ENCODE results near the gene ACSS1. TPM values are rescaled to one million over a fixed set of nuclear protein-coding genes. Genes with fewer than 3 reads are reported as not detected.

ACSS1 gene
- total RNA-seq, 2 donors from 2014 or later = 73.8 to 83.8 TPM

- DNase-seq = peak; percentile 44 to 70 (median 63)
- intact Hi-C loops (cut with DNase I) = loop anchor here (10.0 kb wide), 1 partner anchor 108 kb away; no protein-coding TSS in a partner anchor
- Histone ChIP-seq H3K4me3 (no peak overlapping the region), H3K27me3 (peaks cover 0 to 3% of the 10 kb centered on the region in 2 donors), H3K27ac (peak overlapping the region in 1 of 4 donors; percentile 39), H3K4me1 (peaks cover 25% of the 10 kb centered on the region), H3K9me3 (no peaks in the 10 kb centered on the region), H3K36me3 (replicated peaks in 1 of 2; ENCODE audit: insufficient read depth in 1 of 2, low read depth in 2 of 2) (no peaks in the 10 kb centered on the region)
- peak; percentile 63 for ATAC-seq
- TF ChIP-seq CTCF (IDR thresholded peaks at IDR 0.05) = peak in 5 of 7 experiments; percentile 9 to 49 (median 42)
- TF ChIP-seq POLR2A (IDR thresholded peaks at IDR 0.05) = no peak
- WGBS, 2 donors = 32 to 38% methylated on average over 14 of the region's 14 CpGs
Observed at GRCh38 chr20:25076731-25077609, 19.0 kb upstream of the ACSS1 start.

GRCh38 chr20:25076201-25076600 is 18.3 kb upstream of the ACSS1 start:
- no peaks in the 10 kb centered on the region for H3K36me3 ChIP-seq (replicated peaks in 1 of 2; ENCODE audit: insufficient read depth in 1 of 2, low read depth in 2 of 2)
- TF ChIP-seq POLR2A (IDR thresholded peaks at IDR 0.05) = no peak
- no peak for TF ChIP-seq CTCF (IDR thresholded peaks at IDR 0.05)
- intact Hi-C loops (cut with DNase I) = loop anchor here (10.0 kb wide), 1 partner anchor 109 kb away; no protein-coding TSS in a partner anchor
- H3K4me3 ChIP-seq = no peak overlapping the region
- ATAC-seq (no peak), DNase-seq (peak in 1 of 4 donors; percentile 8)
- H3K27ac ChIP-seq = no peak overlapping the region
- WGBS, 2 donors = 77 to 78% methylated on average over 2 of the region's 2 CpGs
- no peaks in the 10 kb centered on the region for H3K9me3 ChIP-seq
- H3K4me1 ChIP-seq = peaks cover 18% of the 10 kb centered on the region
- H3K27me3 ChIP-seq = no peaks in the 10 kb centered on the region

GRCh38 chr20:25073544-25073943 is 15.6 kb upstream of the ACSS1 start:
- no peak for ATAC-seq
- Histone ChIP-seq H3K27ac (no peak overlapping the region), H3K4me1 (peaks cover 15% of the 10 kb centered on the region), H3K9me3 (no peaks in the 10 kb centered on the region), H3K27me3 (no peaks in the 10 kb centered on the region), H3K36me3 (replicated peaks in 1 of 2; ENCODE audit: insufficient read depth in 1 of 2, low read depth in 2 of 2) (no peaks in the 10 kb centered on the region), H3K4me3 (no peak overlapping the region)
- WGBS, 2 donors = 74 to 79% methylated on average over 9 of the region's 9 CpGs
- TF ChIP-seq POLR2A (IDR thresholded peaks at IDR 0.05) (no peak), CTCF (IDR thresholded peaks at IDR 0.05) (no peak)
- intact Hi-C loops (cut with DNase I) = loop anchor here (10.0 kb wide), 1 partner anchor 111 kb away; no protein-coding TSS in a partner anchor
- no peak for DNase-seq

GRCh38 chr20:25072226-25072811 is 14.4 kb upstream of the ACSS1 start:
- WGBS, 2 donors = 65 to 67% methylated on average over 7 of the region's 7 CpGs
- DNase-seq (no peak), ATAC-seq (no peak)
- Histone ChIP-seq H3K36me3 (replicated peaks in 1 of 2; ENCODE audit: insufficient read depth in 1 of 2, low read depth in 2 of 2) (no peaks in the 10 kb centered on the region), H3K27me3 (no peaks in the 10 kb centered on the region), H3K4me3 (no peak overlapping the region), H3K9me3 (no peaks in the 10 kb centered on the region), H3K4me1 (peaks cover 9% of the 10 kb centered on the region), H3K27ac (no peak overlapping the region)
- intact Hi-C loops (cut with DNase I) = loop anchor here (10.0 kb wide), 1 partner anchor 112 kb away; no protein-coding TSS in a partner anchor
- TF ChIP-seq POLR2A (IDR thresholded peaks at IDR 0.05) = no peak
- no peak for TF ChIP-seq CTCF (IDR thresholded peaks at IDR 0.05)

All from body of pancreas (tissue), 4 donors.